Esophagus squamous epithelium (tissue), 5 donors: ENCODE measurements around the gene CES5A. TPM values are rescaled to one million over a fixed set of nuclear protein-coding genes. Genes with fewer than 3 reads are reported as not detected.

Source experiments
- DNase-seq: peaks from one replicate; lab custom pipeline; 2025; lab: John Stamatoyannopoulos, UW
- H3K27ac ChIP-seq, 4 donors: fragments of 200-600 bp; sonication (generic); one replicate each; pipeline ENCODE4 v1.5.1; 2016 to 2019; ENCODE audit warnings: mild to moderate bottlenecking in 1 of 4
- H3K27me3 ChIP-seq, 4 donors: fragments of 200-600 bp; sonication (generic); 1 replicate in 3 of 4; 2 replicates in 1 of 4; pipeline versions ENCODE4 v1.5.1 to v1.6.0; 2017 to 2021; ENCODE audit warnings: antibody characterized with exemption in 1 of 4
- H3K36me3 ChIP-seq, 3 donors: fragments of 200-600 bp; sonication (generic); one replicate each; pipeline ENCODE4 v1.5.1; 2016 to 2019
- H3K4me1 ChIP-seq, 3 donors: fragments of 200-600 bp; sonication (generic); one replicate each; pipeline ENCODE4 v1.5.1; 2017 to 2019
- H3K4me3 ChIP-seq, 4 donors: fragments of 200-600 bp; sonication (generic); 1 replicate in 3 of 4; 2 replicates in 1 of 4; pipeline ENCODE4 v1.5.1; 2016 to 2019; ENCODE audit warnings: mild to moderate bottlenecking in 2 of 4, moderate library complexity in 1 of 4
- H3K9me3 ChIP-seq, 3 donors: fragments of 200-600 bp; sonication (generic); one replicate each; pipeline ENCODE4 v1.5.1; 2016 to 2019
- POLR2A ChIP-seq, 4 donors: fragments of 450-650 bp; IDR thresholded peaks; one replicate each; pipeline ENCODE4 v1.6.1; 2017; ENCODE audit warnings: antibody characterized with exemption in 4 of 4, mild to moderate bottlenecking in 4 of 4, moderate library complexity in 3 of 4
- WGBS, 2 donors: methylation state at CpG; one replicate each; pipeline ENCODE4 v1.1.5; 2018; 5-methylcytosine and 5-hydroxymethylcytosine counted together
- intact Hi-C: fragments of 100-400 bp; cut with DNase I; formaldehyde crosslinking; loops from one replicate; pipeline ENCODE4 v1.15.0; 2022
- total RNA-seq, 4 donors: library from RNA; depleted of rRNA; stranded (reverse); fragments of >200 nt; gene quantifications; one replicate each; pipeline ENCODE4 v1.1.0, GENCODE V29; 2016
- TF ChIP-seq, protein P1 (sequence below), 6 experiments: fragments of 450-650 bp in 4 of 6; fragments of 200-600 bp in 2 of 6; sonication (generic) in 2 of 6; IDR thresholded peaks; one replicate each; pipeline ENCODE4 v1.5.1; 2016 to 2019; ENCODE audit warnings: antibody characterized with exemption in 6 of 6, mild to moderate bottlenecking in 4 of 6, moderate library complexity in 4 of 6
- donor health status: DM: yes; HTN: yes; CAD: no.

The CES5A gene
- total RNA-seq, 4 donors from 2014 or later: not detected

DNA sequence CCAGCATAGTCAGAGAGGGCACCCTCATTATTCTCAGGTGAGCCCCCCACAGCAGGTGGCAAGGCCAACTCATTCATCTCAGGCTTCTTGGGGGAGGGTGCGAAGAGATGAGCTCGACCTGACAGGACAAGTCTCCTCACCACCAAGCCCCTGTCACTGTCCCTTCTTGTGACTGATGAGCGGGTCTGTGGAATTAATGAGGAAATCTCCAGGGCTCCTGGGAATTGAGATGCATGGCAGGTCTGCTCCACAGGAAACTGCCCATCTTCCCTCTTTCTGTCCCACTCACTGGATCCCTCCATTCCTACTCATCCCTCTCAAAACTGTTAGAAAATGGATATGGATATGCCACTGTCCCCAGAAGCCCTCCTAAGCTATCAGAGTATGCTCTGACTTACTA, 32.5 kb upstream of the CES5A start:
- Histone ChIP-seq H3K4me1 (peaks cover 0 to 5% (median 2%) of the 10 kb centered on the region in 3 donors), H3K27ac (no peak overlapping the region), H3K9me3 (no peaks in the 10 kb centered on the region), H3K36me3 (no peaks in the 10 kb centered on the region), H3K27me3 (no peaks in the 10 kb centered on the region), H3K4me3 (no peak overlapping the region)
- 71 to 79% methylated on average over 1 to 2 of the region's 3 CpGs for WGBS, 2 donors
- DNase-seq: no peak
- intact Hi-C loops: no loop called here
- TF ChIP-seq, protein P1, sequence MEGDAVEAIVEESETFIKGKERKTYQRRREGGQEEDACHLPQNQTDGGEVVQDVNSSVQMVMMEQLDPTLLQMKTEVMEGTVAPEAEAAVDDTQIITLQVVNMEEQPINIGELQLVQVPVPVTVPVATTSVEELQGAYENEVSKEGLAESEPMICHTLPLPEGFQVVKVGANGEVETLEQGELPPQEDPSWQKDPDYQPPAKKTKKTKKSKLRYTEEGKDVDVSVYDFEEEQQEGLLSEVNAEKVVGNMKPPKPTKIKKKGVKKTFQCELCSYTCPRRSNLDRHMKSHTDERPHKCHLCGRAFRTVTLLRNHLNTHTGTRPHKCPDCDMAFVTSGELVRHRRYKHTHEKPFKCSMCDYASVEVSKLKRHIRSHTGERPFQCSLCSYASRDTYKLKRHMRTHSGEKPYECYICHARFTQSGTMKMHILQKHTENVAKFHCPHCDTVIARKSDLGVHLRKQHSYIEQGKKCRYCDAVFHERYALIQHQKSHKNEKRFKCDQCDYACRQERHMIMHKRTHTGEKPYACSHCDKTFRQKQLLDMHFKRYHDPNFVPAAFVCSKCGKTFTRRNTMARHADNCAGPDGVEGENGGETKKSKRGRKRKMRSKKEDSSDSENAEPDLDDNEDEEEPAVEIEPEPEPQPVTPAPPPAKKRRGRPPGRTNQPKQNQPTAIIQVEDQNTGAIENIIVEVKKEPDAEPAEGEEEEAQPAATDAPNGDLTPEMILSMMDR (IDR thresholded peaks at IDR 0.05): no peak
- no peak for TF ChIP-seq POLR2A (IDR thresholded peaks at IDR 0.05)

DNA sequence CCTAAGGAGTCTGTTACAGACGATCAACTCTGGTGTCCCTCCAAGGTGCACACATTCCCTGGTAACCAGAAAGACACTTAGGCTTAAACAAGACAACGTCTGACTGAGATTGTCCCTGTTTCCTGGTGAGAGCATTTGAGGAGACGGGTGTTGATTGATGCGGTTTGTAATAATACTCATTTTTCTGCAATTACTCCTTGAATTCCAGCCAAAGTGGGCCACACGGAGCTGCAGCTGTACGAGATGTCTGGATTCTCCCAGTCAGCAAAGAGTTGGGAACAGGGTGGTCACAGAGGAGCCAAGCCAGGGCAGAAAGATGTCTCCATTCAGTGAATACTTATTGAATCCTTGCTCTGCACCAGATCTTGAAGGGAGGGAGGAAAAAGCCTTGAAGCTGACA, 30.9 kb upstream of the CES5A start:
- no peaks in the 10 kb centered on the region for H3K9me3 ChIP-seq
- no peak overlapping the region for H3K27ac ChIP-seq
- no peaks in the 10 kb centered on the region for H3K27me3 ChIP-seq
- H3K4me3 ChIP-seq: no peak overlapping the region
- WGBS, 2 donors: 50 to 66% methylated on average over 6 of the region's 6 CpGs
- no peak for TF ChIP-seq POLR2A (IDR thresholded peaks at IDR 0.05)
- TF ChIP-seq, protein P1 (IDR thresholded peaks at IDR 0.05): no peak
- peaks cover 0 to 4% (median 0%) of the 10 kb centered on the region in 3 donors for H3K4me1 ChIP-seq
- no peak for DNase-seq
- no peaks in the 10 kb centered on the region for H3K36me3 ChIP-seq
- intact Hi-C loops: no loop called here

DNA sequence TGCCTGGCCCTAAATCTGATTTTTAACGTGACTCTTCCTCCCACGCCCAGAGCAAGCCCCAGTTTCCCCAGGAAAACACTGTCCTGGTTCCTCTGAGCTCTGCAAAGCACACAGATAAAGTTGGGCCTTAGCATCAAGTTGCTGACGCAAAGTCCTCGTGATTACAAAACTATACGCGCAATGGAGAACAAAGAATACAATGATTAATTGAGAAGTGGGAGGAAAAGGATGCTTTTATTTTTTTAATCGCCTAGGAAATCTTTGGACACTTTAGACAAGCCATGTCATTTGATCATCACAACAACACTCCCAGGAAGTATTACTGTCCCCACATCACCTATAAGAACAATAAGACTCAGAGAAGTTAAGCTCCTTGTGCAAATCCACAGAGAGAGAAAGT, 30.5 kb upstream of the CES5A start:
- Histone ChIP-seq H3K36me3 (no peaks in the 10 kb centered on the region), H3K4me3 (no peak overlapping the region), H3K9me3 (no peaks in the 10 kb centered on the region), H3K27me3 (no peaks in the 10 kb centered on the region), H3K27ac (no peak overlapping the region), H3K4me1 (peaks cover 0 to 4% (median 0%) of the 10 kb centered on the region in 3 donors)
- 78 to 84% methylated on average over 6 to 7 of the region's 7 CpGs for WGBS, 2 donors
- DNase-seq: no peak
- no peak for TF ChIP-seq POLR2A (IDR thresholded peaks at IDR 0.05)
- TF ChIP-seq, protein P1 (IDR thresholded peaks at IDR 0.05): no peak
- intact Hi-C loops: no loop called here

DNA sequence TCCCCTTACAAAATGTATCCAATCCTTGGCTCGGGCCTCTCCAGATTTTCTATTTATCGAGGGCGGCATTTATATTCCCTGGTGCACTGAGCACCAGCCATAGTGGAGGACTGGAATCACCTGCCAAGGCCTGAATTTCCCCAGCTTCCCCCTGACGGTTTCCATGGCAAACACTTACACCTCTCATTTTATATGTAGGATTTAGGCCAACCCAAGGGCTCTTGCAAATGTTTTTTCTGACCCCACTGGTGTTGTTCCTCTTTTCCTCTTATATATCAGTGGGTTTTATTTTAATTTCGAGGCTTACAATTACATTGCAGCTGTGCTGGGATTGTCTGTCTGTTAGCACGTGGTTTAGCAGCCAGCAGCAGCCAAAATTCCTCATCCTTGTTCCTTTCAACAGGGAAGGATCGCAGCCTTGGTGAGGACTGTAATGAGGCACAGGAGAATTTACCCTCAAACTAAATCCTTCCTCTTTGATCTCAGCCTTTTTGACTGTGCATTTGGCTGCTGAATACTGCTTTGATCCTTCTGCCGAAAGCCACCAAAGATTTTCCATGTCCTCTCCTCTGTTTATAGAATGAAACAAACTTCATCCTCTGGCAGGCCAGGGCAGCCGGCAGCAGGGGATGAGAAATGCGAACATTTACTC, 26.5 kb upstream of the CES5A start:
- Histone ChIP-seq H3K4me1 (peaks cover 0 to 4% (median 0%) of the 10 kb centered on the region in 3 donors), H3K9me3 (peaks cover 0 to 1% (median 0%) of the 10 kb centered on the region in 3 donors), H3K27ac (no peak overlapping the region), H3K36me3 (no peaks in the 10 kb centered on the region), H3K4me3 (no peak overlapping the region), H3K27me3 (peaks cover 0 to 4% (median 0%) of the 10 kb centered on the region in 4 donors)
- 37 to 41% methylated on average over 9 to 10 of the region's 10 CpGs for WGBS, 2 donors
- TF ChIP-seq, protein P1 (IDR thresholded peaks at IDR 0.05): no peak
- no peak for TF ChIP-seq POLR2A (IDR thresholded peaks at IDR 0.05)
- no peak for DNase-seq
- intact Hi-C loops: no loop called here

DNA sequence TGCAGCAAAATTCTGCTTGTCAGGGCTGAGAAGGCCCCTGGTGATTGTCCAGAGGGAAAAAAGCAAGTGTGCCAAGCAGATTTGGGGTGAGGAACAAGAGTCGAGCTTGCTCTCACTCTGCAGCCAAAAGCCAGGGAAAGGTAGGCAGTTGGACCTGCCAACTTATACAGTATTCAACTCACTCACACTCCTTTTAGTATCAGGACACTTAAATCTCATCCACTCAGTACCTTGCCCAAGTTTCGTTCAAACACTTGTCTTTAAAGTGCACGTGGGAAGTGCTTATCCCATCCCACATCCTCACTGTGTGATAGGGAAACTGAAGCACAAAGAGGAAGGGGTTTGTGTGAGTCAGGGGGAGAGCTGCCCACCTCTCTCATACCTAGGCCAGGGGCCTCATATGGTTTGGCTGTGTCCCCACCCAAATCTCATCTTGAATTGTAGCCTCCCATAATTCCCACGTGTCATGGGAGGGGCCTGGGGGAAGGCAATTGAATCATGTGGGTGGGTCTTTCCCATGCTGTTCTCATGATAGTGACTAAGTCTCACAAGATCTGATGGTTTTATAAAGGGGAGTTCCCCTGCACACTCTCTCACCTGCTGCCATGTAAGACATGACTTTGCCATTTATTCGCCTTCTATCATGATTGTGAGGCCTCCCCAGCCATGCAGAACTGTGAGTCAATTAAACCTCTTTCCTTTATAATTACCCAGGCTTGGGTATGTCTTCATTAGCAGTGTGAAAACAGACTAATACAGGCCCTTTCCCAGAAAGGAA, 25.6 kb upstream of the CES5A start:
- no peak for DNase-seq
- H3K36me3 ChIP-seq: no peaks in the 10 kb centered on the region
- H3K9me3 ChIP-seq: peaks cover 0 to 9% (median 0%) of the 10 kb centered on the region in 3 donors
- intact Hi-C loops: no loop called here
- H3K4me1 ChIP-seq: peaks cover 0 to 4% (median 0%) of the 10 kb centered on the region in 3 donors
- no peak for TF ChIP-seq POLR2A (IDR thresholded peaks at IDR 0.05)
- TF ChIP-seq, protein P1 (IDR thresholded peaks at IDR 0.05): no peak
- no peak overlapping the region for H3K4me3 ChIP-seq
- 51 to 53% methylated on average over 4 to 5 of the region's 5 CpGs for WGBS, 2 donors
- H3K27me3 ChIP-seq: peaks cover 0 to 4% (median 0%) of the 10 kb centered on the region in 4 donors
- no peak overlapping the region for H3K27ac ChIP-seq
